ENCODE results near the gene MALAT1. TPM values are rescaled to one million over a fixed set of nuclear protein-coding genes. Genes with fewer than 3 reads are reported as not detected.

MALAT1 gene
- total and polyA plus RNA-seq, 2 of the 8 experiments (the other 6 are each of a cell fraction or from before 2014, with no cell fraction given) = 115 to 984 TPM

Small RNAs within 50 kb of the gene (small RNA-seq; reads per million reads assigned to genes)
- gene RF01684 (ENCODE audit: insufficient read depth) = not detected

Other genes starting within 250 kb of the MALAT1 start
- gene POLA2, start 237.1 kb upstream of the MALAT1 start, total RNA-seq (2021; fragmentation: NEBNext Ultra II Directional; extraction: Animal tissue kit (Norgen Biotek cat#: 25700)) = 31.2 and 34.6 TPM in 2 replicates
- gene POLA2, start 237.1 kb upstream of the MALAT1 start, polyA plus RNA-seq (2011; rRNA removed) = 48.1 and 55.9 TPM in 2 replicates
- 11.7 and 11.8 TPM in 2 replicates for gene CDC42EP2, start 184.2 kb upstream of the MALAT1 start, total RNA-seq (2021; fragmentation: NEBNext Ultra II Directional; extraction: Animal tissue kit (Norgen Biotek cat#: 25700))
- gene CDC42EP2, start 184.2 kb upstream of the MALAT1 start, polyA plus RNA-seq (2011; rRNA removed) = 13.3 and 19.4 TPM in 2 replicates
- 67.2 and 79.2 TPM in 2 replicates for gene DPF2, start 165.2 kb upstream of the MALAT1 start, total RNA-seq (2021; fragmentation: NEBNext Ultra II Directional; extraction: Animal tissue kit (Norgen Biotek cat#: 25700))
- 53.6 and 88.1 TPM in 2 replicates for gene DPF2, start 165.2 kb upstream of the MALAT1 start, polyA plus RNA-seq (2011; rRNA removed)
- gene TIGD3, start 144.3 kb upstream of the MALAT1 start, total RNA-seq (2021; fragmentation: NEBNext Ultra II Directional; extraction: Animal tissue kit (Norgen Biotek cat#: 25700)) = 0.88 and 1.3 TPM in 2 replicates
- 1.1 TPM in 2 replicates for gene TIGD3, start 144.3 kb upstream of the MALAT1 start, polyA plus RNA-seq (2011; rRNA removed)
- 0.54 and 0.61 TPM in 2 replicates for gene SLC25A45, start 116.4 kb upstream of the MALAT1 start, total RNA-seq (2021; fragmentation: NEBNext Ultra II Directional; extraction: Animal tissue kit (Norgen Biotek cat#: 25700))
- gene SLC25A45, start 116.4 kb upstream of the MALAT1 start, polyA plus RNA-seq (2011; rRNA removed) = 0.59 and 0.97 TPM in 2 replicates
- 16.7 and 19.2 TPM in 2 replicates for gene FRMD8, start 112.4 kb upstream of the MALAT1 start, total RNA-seq (2021; fragmentation: NEBNext Ultra II Directional; extraction: Animal tissue kit (Norgen Biotek cat#: 25700))
- 15.0 and 23.4 TPM in 2 replicates for gene FRMD8, start 112.4 kb upstream of the MALAT1 start, polyA plus RNA-seq (2011; rRNA removed)
- 10.4 and 10.7 TPM in 2 replicates for gene NEAT1, start 76.2 kb upstream of the MALAT1 start, total RNA-seq (2021; fragmentation: NEBNext Ultra II Directional; extraction: Animal tissue kit (Norgen Biotek cat#: 25700))
- 1.6 and 2.4 TPM in 2 replicates for gene NEAT1, start 76.2 kb upstream of the MALAT1 start, polyA plus RNA-seq (2011; rRNA removed)
- gene SCYL1, start 26.0 kb downstream of the MALAT1 start, total RNA-seq (2021; fragmentation: NEBNext Ultra II Directional; extraction: Animal tissue kit (Norgen Biotek cat#: 25700)) = 59.4 and 59.8 TPM in 2 replicates
- 77.7 and 111 TPM in 2 replicates for gene SCYL1, start 26.0 kb downstream of the MALAT1 start, polyA plus RNA-seq (2011; rRNA removed)
- 12.8 and 15.3 TPM in 2 replicates for gene LTBP3, start 59.3 kb downstream of the MALAT1 start, total RNA-seq (2021; fragmentation: NEBNext Ultra II Directional; extraction: Animal tissue kit (Norgen Biotek cat#: 25700))
- 17.8 and 25.2 TPM in 2 replicates for gene LTBP3, start 59.3 kb downstream of the MALAT1 start, polyA plus RNA-seq (2011; rRNA removed)
- gene ZNRD2, start 71.4 kb downstream of the MALAT1 start, total RNA-seq (2021; fragmentation: NEBNext Ultra II Directional; extraction: Animal tissue kit (Norgen Biotek cat#: 25700)) = 53.4 and 56.1 TPM in 2 replicates
- gene ZNRD2, start 71.4 kb downstream of the MALAT1 start, polyA plus RNA-seq (2011; rRNA removed) = 125 and 148 TPM in 2 replicates
- gene FAM89B, start 73.5 kb downstream of the MALAT1 start, total RNA-seq (2021; fragmentation: NEBNext Ultra II Directional; extraction: Animal tissue kit (Norgen Biotek cat#: 25700)) = 15.8 and 17.6 TPM in 2 replicates
- 32.4 and 39.2 TPM in 2 replicates for gene FAM89B, start 73.5 kb downstream of the MALAT1 start, polyA plus RNA-seq (2011; rRNA removed)
- gene EHBP1L1, start 77.0 kb downstream of the MALAT1 start, total RNA-seq (2021; fragmentation: NEBNext Ultra II Directional; extraction: Animal tissue kit (Norgen Biotek cat#: 25700)) = 6.6 and 7.9 TPM in 2 replicates
- 4.3 and 6.2 TPM in 2 replicates for gene EHBP1L1, start 77.0 kb downstream of the MALAT1 start, polyA plus RNA-seq (2011; rRNA removed)
- 0.42 and 1.0 TPM in 2 replicates for gene KCNK7, start 96.8 kb downstream of the MALAT1 start, total RNA-seq (2021; fragmentation: NEBNext Ultra II Directional; extraction: Animal tissue kit (Norgen Biotek cat#: 25700))
- 0.74 and 1.4 TPM in 2 replicates for gene KCNK7, start 96.8 kb downstream of the MALAT1 start, polyA plus RNA-seq (2011; rRNA removed)
- 44.6 and 48.4 TPM in 2 replicates for gene MAP3K11, start 115.2 kb downstream of the MALAT1 start, total RNA-seq (2021; fragmentation: NEBNext Ultra II Directional; extraction: Animal tissue kit (Norgen Biotek cat#: 25700))
- gene MAP3K11, start 115.2 kb downstream of the MALAT1 start, polyA plus RNA-seq (2011; rRNA removed) = 30.3 and 45.8 TPM in 2 replicates
- 38.8 and 39.4 TPM in 2 replicates for gene PCNX3, start 116.7 kb downstream of the MALAT1 start, total RNA-seq (2021; fragmentation: NEBNext Ultra II Directional; extraction: Animal tissue kit (Norgen Biotek cat#: 25700))
- gene PCNX3, start 116.7 kb downstream of the MALAT1 start, polyA plus RNA-seq (2011; rRNA removed) = 27.2 and 45.1 TPM in 2 replicates
- gene SIPA1, start 139.1 kb downstream of the MALAT1 start, total RNA-seq (2021; fragmentation: NEBNext Ultra II Directional; extraction: Animal tissue kit (Norgen Biotek cat#: 25700)) = 67.5 and 72.2 TPM in 2 replicates
- 35.3 and 59.2 TPM in 2 replicates for gene SIPA1, start 139.1 kb downstream of the MALAT1 start, polyA plus RNA-seq (2011; rRNA removed)
- gene RELA, start 163.9 kb downstream of the MALAT1 start, total RNA-seq (2021; fragmentation: NEBNext Ultra II Directional; extraction: Animal tissue kit (Norgen Biotek cat#: 25700)) = 25.5 and 27.5 TPM in 2 replicates
- gene RELA, start 163.9 kb downstream of the MALAT1 start, polyA plus RNA-seq (2011; rRNA removed) = 21.9 and 28.8 TPM in 2 replicates
- 36.4 and 37.4 TPM in 2 replicates for gene KAT5, start 213.2 kb downstream of the MALAT1 start, total RNA-seq (2021; fragmentation: NEBNext Ultra II Directional; extraction: Animal tissue kit (Norgen Biotek cat#: 25700))
- 26.7 and 35.0 TPM in 2 replicates for gene KAT5, start 213.2 kb downstream of the MALAT1 start, polyA plus RNA-seq (2011; rRNA removed)
- gene RNASEH2C, start 221.8 kb downstream of the MALAT1 start, total RNA-seq (2021; fragmentation: NEBNext Ultra II Directional; extraction: Animal tissue kit (Norgen Biotek cat#: 25700)) = 37.9 and 40.2 TPM in 2 replicates
- 60.3 and 74.8 TPM in 2 replicates for gene RNASEH2C, start 221.8 kb downstream of the MALAT1 start, polyA plus RNA-seq (2011; rRNA removed)